ENCODE measurements around the gene ZNF282. TPM values are rescaled to one million over a fixed set of nuclear protein-coding genes. Genes with fewer than 3 reads are reported as not detected.
"Not testable (repeated sequence)": the region's sequence is repeated elsewhere in the genome, so short reads cannot be mapped to it uniquely, and the experiment has no call there.

The ZNF282 gene
- total RNA-seq, 1 experiment from 2014 or later, result 22.6 TPM

GRCh38 chr7:149245744-149246143 is 50.4 kb downstream of the ZNF282 start:
- no peak for DNase-seq (ENCODE audit: low spot score)
- in situ Hi-C loops (cut with HindIII; ENCODE audit: low sequenced_read_pairs), result no loop called here

- DNase-seq (ENCODE audit: low spot score), result no peak
- in situ Hi-C loops (cut with HindIII; ENCODE audit: low sequenced_read_pairs), result no loop called here
Observed at GRCh38 chr7:149248777-149249176, 53.4 kb downstream of the ZNF282 start.

GRCh38 chr7:149250151-149250550 is 54.8 kb downstream of the ZNF282 start:
- in situ Hi-C loops (cut with HindIII; ENCODE audit: low sequenced_read_pairs); DNase-seq (ENCODE audit: low spot score): not testable (repeated sequence)

GRCh38 chr7:149251518-149251917 is 56.2 kb downstream of the ZNF282 start:
- DNase-seq (ENCODE audit: low spot score); in situ Hi-C loops (cut with HindIII; ENCODE audit: low sequenced_read_pairs): not testable (repeated sequence)

GRCh38 chr7:149252378-149252777 is 57.0 kb downstream of the ZNF282 start:
- in situ Hi-C loops (cut with HindIII; ENCODE audit: low sequenced_read_pairs), result no loop called here
- DNase-seq (ENCODE audit: low spot score), result no peak

GRCh38 chr7:149253665-149254064 is 58.3 kb downstream of the ZNF282 start:
- DNase-seq (ENCODE audit: low spot score), result no peak
- in situ Hi-C loops (cut with HindIII; ENCODE audit: low sequenced_read_pairs), result no loop called here

GRCh38 chr7:149254181-149254858 is 59.0 kb downstream of the ZNF282 start:
- in situ Hi-C loops (cut with HindIII; ENCODE audit: low sequenced_read_pairs), result no loop called here

GRCh38 chr7:149255174-149255573 is 59.8 kb downstream of the ZNF282 start:
- in situ Hi-C loops (cut with HindIII; ENCODE audit: low sequenced_read_pairs), result no loop called here
- no peak for DNase-seq (ENCODE audit: low spot score)

More at GRCh38 chr7:149254181-149254858, 59.0 kb downstream of the ZNF282 start:
- DNase-seq (ENCODE audit: low spot score), result no peak

- in situ Hi-C loops (cut with HindIII; ENCODE audit: low sequenced_read_pairs), result no loop called here
- no peak for DNase-seq (ENCODE audit: low spot score)
Observed at GRCh38 chr7:149256568-149256967, 61.2 kb downstream of the ZNF282 start.

- DNase-seq (ENCODE audit: low spot score), result no peak
- in situ Hi-C loops (cut with HindIII; ENCODE audit: low sequenced_read_pairs), result no loop called here
Observed at GRCh38 chr7:149257146-149257545, 61.8 kb downstream of the ZNF282 start.

GRCh38 chr7:149261316-149261828 is 66.0 kb downstream of the ZNF282 start:
- in situ Hi-C loops (cut with HindIII; ENCODE audit: low sequenced_read_pairs), result no loop called here
- DNase-seq (ENCODE audit: low spot score), result peak; percentile 41

GRCh38 chr7:149261829-149262617 is 66.7 kb downstream of the ZNF282 start, which contains the start of gene ZNF783:
TSS of gene ZNF783 (plus strand) at chr7:149262196. CDS start at chr7:149262334, 138 bp downstream.
- in situ Hi-C loops (cut with HindIII; ENCODE audit: low sequenced_read_pairs), result no loop called here
- DNase-seq (ENCODE audit: low spot score), result peak; percentile 77

- DNase-seq (ENCODE audit: low spot score), result no peak
- in situ Hi-C loops (cut with HindIII; ENCODE audit: low sequenced_read_pairs), result no loop called here
Observed at GRCh38 chr7:149266451-149266850, 71.1 kb downstream of the ZNF282 start.

- no peak for DNase-seq (ENCODE audit: low spot score)
Observed at GRCh38 chr7:149267733-149268132, 72.4 kb downstream of the ZNF282 start.

GRCh38 chr7:149274424-149274823 is 79.1 kb downstream of the ZNF282 start:
- in situ Hi-C loops (cut with HindIII; ENCODE audit: low sequenced_read_pairs); DNase-seq (ENCODE audit: low spot score): not testable (repeated sequence)

More at GRCh38 chr7:149267733-149268132, 72.4 kb downstream of the ZNF282 start:
- in situ Hi-C loops (cut with HindIII; ENCODE audit: low sequenced_read_pairs), result no loop called here

Other genes starting within 250 kb of the ZNF282 start
- 256 and 309 TPM in 2 replicates for gene PDIA4, start 167.0 kb upstream of the ZNF282 start, total RNA-seq (2014; rRNA removed; shearing (Covaris generic))
- gene ZNF786, start 104.8 kb upstream of the ZNF282 start, total RNA-seq (2014; rRNA removed; shearing (Covaris generic)), result 5.2 and 6.4 TPM in 2 replicates
- 3.4 and 4.7 TPM in 2 replicates for gene ZNF425, start 69.2 kb upstream of the ZNF282 start, total RNA-seq (2014; rRNA removed; shearing (Covaris generic))
- gene ZNF398, start 48.1 kb upstream of the ZNF282 start, total RNA-seq (2014; rRNA removed; shearing (Covaris generic)), result 7.1 and 8.8 TPM in 2 replicates
- gene ZNF212, start 44.1 kb downstream of the ZNF282 start, total RNA-seq (2014; rRNA removed; shearing (Covaris generic)), result 11.6 and 15.9 TPM in 2 replicates
- 12.8 and 16.9 TPM in 2 replicates for gene ZNF783, start 66.7 kb downstream of the ZNF282 start, total RNA-seq (2014; rRNA removed; shearing (Covaris generic))

All from G401 (cell line).